Measurements from ENCODE around the gene PROK2. TPM values are rescaled to one million over a fixed set of nuclear protein-coding genes. Genes with fewer than 3 reads are reported as not detected.

PROK2 gene
- total and polyA plus RNA-seq, 2 donors (not counting 1 experiment from before 2014, with no cell fraction given), result 0.06 TPM; not detected in 1

GRCh38 chr3:71776538-71776937 is 8.4 kb downstream of the PROK2 start:
- H3K9ac ChIP-seq (ENCODE audit: low read length), result no peak overlapping the region
- H3K9me3 ChIP-seq (ENCODE audit: control extremely low read depth in 1 of 3, control insufficient read depth in 2 of 3, insufficient read depth in 1 of 3, low read length in 2 of 3), result no peaks in the 10 kb centered on the region
- DNase-seq (no peak), ATAC-seq (ENCODE audit: low read depth) (no peak)
- H3K4me2 ChIP-seq (replicated peaks; ENCODE audit: low read depth, low read length, poor library complexity, severe bottlenecking), result no peak overlapping the region
- H2AFZ ChIP-seq (ENCODE audit: insufficient read depth, low read depth, low read length, poor library complexity, severe bottlenecking), result no peak overlapping the region
- no peaks in the 10 kb centered on the region for H3K9me3 Mint-ChIP-seq (ENCODE audit: insufficient read depth)
- no peaks in the 10 kb centered on the region for H3K79me2 ChIP-seq (ENCODE audit: control insufficient read depth, insufficient read depth, low read length)
- H3K4me3 ChIP-seq (ENCODE audit: control extremely low read depth in 1 of 5, extremely low read depth in 1 of 5, insufficient read depth in 1 of 5, low read depth in 2 of 5, low read length in 4 of 5), result no peak overlapping the region
- POLR2A ChIA-PET, result no interaction called here
- no peaks in the 10 kb centered on the region for H3K36me3 ChIP-seq (replicated peaks in 1 of 2; ENCODE audit: control extremely low read depth in 1 of 2, control insufficient read depth in 1 of 2, extremely low read depth in 1 of 2, insufficient read depth in 2 of 2, low read length in 1 of 2)
- peaks cover 30% of the 10 kb centered on the region for H3K27me3 Mint-ChIP-seq
- TF ChIP-seq CTCF (IDR thresholded peaks at IDR 0.05) (no peak), EZH2 (IDR thresholded peaks at IDR 0.05; ENCODE audit: borderline replicate concordance, insufficient read depth, low read depth, low read length, poor library complexity, severe bottlenecking) (no peak)
- no peak overlapping the region for H3K4me3 Mint-ChIP-seq
- peaks cover 0 to 12% (median 0%) of the 10 kb centered on the region in 4 experiments for H3K27me3 ChIP-seq (replicated peaks in 1 of 4; ENCODE audit: control extremely low read depth in 1 of 4, control insufficient read depth in 3 of 4, insufficient read depth in 4 of 4, low read length in 3 of 4)
- H3K4me1 ChIP-seq (ENCODE audit: control insufficient read depth in 2 of 2, insufficient read depth in 2 of 2, low read length in 2 of 2), result no peaks in the 10 kb centered on the region
- no peaks in the 10 kb centered on the region for H3K4me1 Mint-ChIP-seq
- CTCF ChIA-PET, result no interaction called here
- no peak overlapping the region for H3K27ac ChIP-seq (ENCODE audit: low read length in 2 of 2)
- H3K27ac Mint-ChIP-seq, result no peak overlapping the region
- 66% methylated on average over 6 of the region's 6 CpGs for WGBS (ENCODE audit: insufficient coverage)
- no peaks in the 10 kb centered on the region for H4K20me1 ChIP-seq (ENCODE audit: control insufficient read depth, insufficient read depth, low read length, poor library complexity, severe bottlenecking)
- intact Hi-C loops (cut with micrococcal nuclease), result no loop called here

GRCh38 chr3:71771884-71772283 is 13.1 kb downstream of the PROK2 start:
- no peaks in the 10 kb centered on the region for H4K20me1 ChIP-seq (ENCODE audit: control insufficient read depth, insufficient read depth, low read length, poor library complexity, severe bottlenecking)
- intact Hi-C loops (cut with micrococcal nuclease), result no loop called here
- no peak overlapping the region for H3K4me2 ChIP-seq (replicated peaks; ENCODE audit: low read depth, low read length, poor library complexity, severe bottlenecking)
- ATAC-seq (ENCODE audit: low read depth), result no peak
- H3K9me3 ChIP-seq (ENCODE audit: control extremely low read depth in 1 of 3, control insufficient read depth in 2 of 3, insufficient read depth in 1 of 3, low read length in 2 of 3), result no peaks in the 10 kb centered on the region
- POLR2A ChIA-PET, result no interaction called here
- CTCF ChIA-PET, result no interaction called here
- no peaks in the 10 kb centered on the region for H3K36me3 ChIP-seq (replicated peaks in 1 of 2; ENCODE audit: control extremely low read depth in 1 of 2, control insufficient read depth in 1 of 2, extremely low read depth in 1 of 2, insufficient read depth in 2 of 2, low read length in 1 of 2)
- Mint-ChIP-seq H3K9me3 (ENCODE audit: insufficient read depth) (no peaks in the 10 kb centered on the region), H3K4me3 (no peak overlapping the region), H3K27me3 (peaks cover 10% of the 10 kb centered on the region), H3K27ac (no peak overlapping the region), H3K4me1 (no peaks in the 10 kb centered on the region)
- no CpG with 5 or more reads among the region's 1 CpG for WGBS (ENCODE audit: insufficient coverage)
- no peak overlapping the region for H3K27ac ChIP-seq (ENCODE audit: low read length in 2 of 2)
- H3K4me3 ChIP-seq (ENCODE audit: control extremely low read depth in 1 of 5, extremely low read depth in 1 of 5, insufficient read depth in 1 of 5, low read depth in 2 of 5, low read length in 4 of 5), result no peak overlapping the region
- H3K27me3 ChIP-seq (replicated peaks in 1 of 4; ENCODE audit: control extremely low read depth in 1 of 4, control insufficient read depth in 3 of 4, insufficient read depth in 4 of 4, low read length in 3 of 4), result peaks cover 0 to 4% (median 0%) of the 10 kb centered on the region in 4 experiments
- H3K9ac ChIP-seq (ENCODE audit: low read length), result no peak overlapping the region
- H2AFZ ChIP-seq (ENCODE audit: insufficient read depth, low read depth, low read length, poor library complexity, severe bottlenecking), result no peak overlapping the region
- TF ChIP-seq EZH2 (IDR thresholded peaks at IDR 0.05; ENCODE audit: borderline replicate concordance, insufficient read depth, low read depth, low read length, poor library complexity, severe bottlenecking), result no peak
- TF ChIP-seq CTCF (IDR thresholded peaks at IDR 0.05), result no peak
- no peaks in the 10 kb centered on the region for H3K4me1 ChIP-seq (ENCODE audit: control insufficient read depth in 2 of 2, insufficient read depth in 2 of 2, low read length in 2 of 2)
- DNase-seq, result no peak
- no peaks in the 10 kb centered on the region for H3K79me2 ChIP-seq (ENCODE audit: control insufficient read depth, insufficient read depth, low read length)

Data from B cell (primary cell).